HG03378 (cell line): ENCODE data around the gene IL1RN.

Source experiments
- ATAC-seq: cut with Tn5 transposase; IDR thresholded peaks from one replicate; pipeline ENCODE4 v1.9.1; 2021; ENCODE audit warnings: mild to moderate bottlenecking, moderate library complexity; ENCODE audit not compliant: unreplicated experiment

The IL1RN gene

GRCh38 chr2:113103277-113103676 is 24.1 kb upstream of the IL1RN start:
- ATAC-seq: no peak

GRCh38 chr2:113104054-113104611 is 23.3 kb upstream of the IL1RN start:
- no peak for ATAC-seq

- no peak for ATAC-seq
Observed at GRCh38 chr2:113105047-113105785, 22.2 kb upstream of the IL1RN start.

- no peak for ATAC-seq
Observed at GRCh38 chr2:113111121-113111520, 16.3 kb upstream of the IL1RN start.

- ATAC-seq: no peak
Observed at GRCh38 chr2:113111823-113112287, 15.5 kb upstream of the IL1RN start.

GRCh38 chr2:113112441-113112840 is 15.0 kb upstream of the IL1RN start:
- ATAC-seq: no peak

GRCh38 chr2:113112871-113113270 is 14.5 kb upstream of the IL1RN start:
- ATAC-seq: no peak

GRCh38 chr2:113113807-113114206 is 13.6 kb upstream of the IL1RN start:
- ATAC-seq: no peak

- ATAC-seq: no peak
Observed at GRCh38 chr2:113114224-113114945, 13.0 kb upstream of the IL1RN start.

GRCh38 chr2:113114996-113115395 is 12.4 kb upstream of the IL1RN start:
- no peak for ATAC-seq

- no peak for ATAC-seq
Observed at GRCh38 chr2:113116100-113116958, 11.1 kb upstream of the IL1RN start.

GRCh38 chr2:113117541-113118262 is 9.7 kb upstream of the IL1RN start:
- no peak for ATAC-seq

- no peak for ATAC-seq
Observed at GRCh38 chr2:113118263-113118657, 9.1 kb upstream of the IL1RN start.

- no peak for ATAC-seq
Observed at GRCh38 chr2:113119111-113119510, 8.3 kb upstream of the IL1RN start.

- ATAC-seq: no peak
Observed at GRCh38 chr2:113120861-113121260, 6.5 kb upstream of the IL1RN start.

GRCh38 chr2:113122364-113122763 is 5.0 kb upstream of the IL1RN start:
- no peak for ATAC-seq

- ATAC-seq: no peak
Observed at GRCh38 chr2:113123726-113124125, 3.7 kb upstream of the IL1RN start.

GRCh38 chr2:113124181-113124961 is 3.0 kb upstream of the IL1RN start:
- peak; percentile 47 for ATAC-seq

- no peak for ATAC-seq
Observed at GRCh38 chr2:113124984-113125855, 2.2 kb upstream of the IL1RN start.
